ENCODE measurements around the gene IL2RA.

IL2RA gene

DNA sequence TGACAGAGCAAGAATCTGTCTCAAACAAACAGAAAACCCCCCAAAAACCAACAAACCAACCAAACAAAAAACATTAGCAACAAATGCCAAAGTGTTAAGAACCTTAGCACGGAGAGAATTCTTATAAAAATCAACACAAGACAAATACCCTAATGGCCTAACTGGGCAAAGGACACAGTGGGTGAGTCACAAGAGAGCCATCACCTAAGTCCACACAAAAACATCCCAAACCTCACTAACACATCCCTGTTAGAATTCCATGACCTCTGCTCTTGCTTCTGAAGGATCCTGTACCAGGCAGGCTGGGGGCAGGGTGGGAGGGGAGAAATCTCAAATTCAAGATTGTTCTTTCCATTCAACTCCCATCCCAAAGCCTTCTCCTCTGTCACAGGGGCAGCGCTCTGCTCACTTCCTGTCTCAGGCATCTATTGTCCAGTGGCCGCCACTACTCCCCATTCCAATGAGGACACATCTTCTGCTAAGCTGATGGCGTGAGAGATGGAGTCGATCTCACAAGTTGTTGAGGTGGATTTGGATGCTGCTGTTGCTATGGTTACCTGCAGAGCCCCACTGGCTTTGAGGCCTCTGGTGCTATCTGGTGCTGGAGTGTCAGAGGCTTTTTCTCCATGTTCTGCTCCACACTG, 94.0 kb downstream of the IL2RA start:
- TF ChIP-seq, protein P1, sequence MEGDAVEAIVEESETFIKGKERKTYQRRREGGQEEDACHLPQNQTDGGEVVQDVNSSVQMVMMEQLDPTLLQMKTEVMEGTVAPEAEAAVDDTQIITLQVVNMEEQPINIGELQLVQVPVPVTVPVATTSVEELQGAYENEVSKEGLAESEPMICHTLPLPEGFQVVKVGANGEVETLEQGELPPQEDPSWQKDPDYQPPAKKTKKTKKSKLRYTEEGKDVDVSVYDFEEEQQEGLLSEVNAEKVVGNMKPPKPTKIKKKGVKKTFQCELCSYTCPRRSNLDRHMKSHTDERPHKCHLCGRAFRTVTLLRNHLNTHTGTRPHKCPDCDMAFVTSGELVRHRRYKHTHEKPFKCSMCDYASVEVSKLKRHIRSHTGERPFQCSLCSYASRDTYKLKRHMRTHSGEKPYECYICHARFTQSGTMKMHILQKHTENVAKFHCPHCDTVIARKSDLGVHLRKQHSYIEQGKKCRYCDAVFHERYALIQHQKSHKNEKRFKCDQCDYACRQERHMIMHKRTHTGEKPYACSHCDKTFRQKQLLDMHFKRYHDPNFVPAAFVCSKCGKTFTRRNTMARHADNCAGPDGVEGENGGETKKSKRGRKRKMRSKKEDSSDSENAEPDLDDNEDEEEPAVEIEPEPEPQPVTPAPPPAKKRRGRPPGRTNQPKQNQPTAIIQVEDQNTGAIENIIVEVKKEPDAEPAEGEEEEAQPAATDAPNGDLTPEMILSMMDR (IDR thresholded peaks at IDR 0.05) = no peak

DNA sequence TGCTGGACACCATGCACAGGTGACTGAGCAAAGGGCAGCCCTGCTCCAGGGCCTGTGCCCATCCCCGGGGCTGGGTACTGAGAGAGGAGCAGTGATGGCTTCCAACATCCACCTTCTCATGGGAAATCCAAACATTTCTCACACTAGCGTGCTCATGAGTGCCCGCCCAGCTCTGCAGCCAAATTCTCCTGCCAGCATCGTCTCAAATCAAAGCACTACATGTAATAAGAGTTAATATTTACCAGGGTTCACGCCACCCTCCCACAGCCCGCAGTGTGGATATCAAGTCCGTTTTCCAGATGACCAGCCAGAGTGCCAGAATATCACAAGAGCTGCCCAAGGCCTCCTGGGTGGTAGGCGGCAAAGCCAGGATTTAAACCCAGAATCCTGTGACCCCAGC, 96.9 kb downstream of the IL2RA start:
- TF ChIP-seq, protein P1 (IDR thresholded peaks at IDR 0.05) = no peak

DNA sequence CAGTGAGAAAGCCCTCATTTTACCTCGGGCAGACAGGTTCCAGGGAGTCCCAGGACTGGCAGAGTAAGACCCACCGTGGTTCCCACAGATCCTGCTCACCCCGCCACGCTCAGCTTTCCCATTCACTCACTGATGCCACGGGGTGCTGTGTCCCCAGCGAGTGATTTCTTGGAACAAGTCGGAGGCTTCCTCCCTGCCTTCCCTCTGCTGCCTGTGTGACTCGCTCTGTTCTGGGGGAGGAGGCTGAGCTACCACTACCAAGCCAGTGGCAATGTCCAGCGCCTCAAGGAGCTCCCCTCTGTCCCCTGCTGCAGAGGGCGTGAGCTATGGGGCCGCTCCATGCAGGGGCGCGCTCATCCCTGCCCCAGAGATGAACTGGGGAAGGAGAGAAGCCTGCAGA, 97.4 kb downstream of the IL2RA start:
- TF ChIP-seq, protein P1 (IDR thresholded peaks at IDR 0.05) = no peak

DNA sequence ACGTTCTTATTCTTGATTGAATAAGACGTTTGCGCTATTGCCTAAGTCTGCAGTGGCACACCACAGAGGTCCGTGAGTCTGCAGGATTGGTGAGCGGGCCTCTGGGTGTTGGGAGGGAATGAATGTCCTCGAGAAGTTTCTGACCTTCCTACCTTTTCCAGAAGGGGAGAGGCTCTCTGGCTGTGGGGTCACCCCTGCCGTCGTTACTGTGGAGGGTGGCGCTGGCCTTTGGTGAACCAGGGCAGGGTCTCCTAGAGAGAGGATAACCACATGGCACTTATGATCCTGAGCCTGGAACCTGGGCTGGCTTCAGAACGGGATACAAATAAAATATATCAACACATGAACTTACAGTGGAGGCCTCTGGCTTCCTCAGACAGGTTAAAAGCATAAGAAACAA, 98.6 kb downstream of the IL2RA start:
- TF ChIP-seq, protein P1 (IDR thresholded peaks at IDR 0.05) = no peak

DNA sequence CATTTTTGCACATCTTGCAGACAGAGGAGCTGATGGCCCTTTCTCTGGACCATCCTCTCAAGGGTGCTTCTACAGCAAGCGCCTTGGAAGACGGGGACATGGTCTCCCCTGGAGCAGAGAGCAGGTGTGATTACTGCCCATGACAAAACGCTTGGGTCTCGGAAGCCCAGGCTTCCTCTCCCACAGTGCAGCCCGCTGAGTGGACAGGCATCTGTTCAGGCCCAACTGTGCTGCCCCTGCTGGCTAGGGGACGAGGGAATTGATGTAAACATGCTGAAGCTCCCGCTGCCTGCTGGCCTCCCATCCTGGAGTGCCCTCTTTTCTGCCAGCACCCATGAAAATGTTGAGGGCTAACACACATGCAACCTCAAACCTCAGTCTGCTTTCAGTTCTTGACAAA, 99.1 kb downstream of the IL2RA start:
- TF ChIP-seq, protein P1 (IDR thresholded peaks at IDR 0.05) = no peak

DNA sequence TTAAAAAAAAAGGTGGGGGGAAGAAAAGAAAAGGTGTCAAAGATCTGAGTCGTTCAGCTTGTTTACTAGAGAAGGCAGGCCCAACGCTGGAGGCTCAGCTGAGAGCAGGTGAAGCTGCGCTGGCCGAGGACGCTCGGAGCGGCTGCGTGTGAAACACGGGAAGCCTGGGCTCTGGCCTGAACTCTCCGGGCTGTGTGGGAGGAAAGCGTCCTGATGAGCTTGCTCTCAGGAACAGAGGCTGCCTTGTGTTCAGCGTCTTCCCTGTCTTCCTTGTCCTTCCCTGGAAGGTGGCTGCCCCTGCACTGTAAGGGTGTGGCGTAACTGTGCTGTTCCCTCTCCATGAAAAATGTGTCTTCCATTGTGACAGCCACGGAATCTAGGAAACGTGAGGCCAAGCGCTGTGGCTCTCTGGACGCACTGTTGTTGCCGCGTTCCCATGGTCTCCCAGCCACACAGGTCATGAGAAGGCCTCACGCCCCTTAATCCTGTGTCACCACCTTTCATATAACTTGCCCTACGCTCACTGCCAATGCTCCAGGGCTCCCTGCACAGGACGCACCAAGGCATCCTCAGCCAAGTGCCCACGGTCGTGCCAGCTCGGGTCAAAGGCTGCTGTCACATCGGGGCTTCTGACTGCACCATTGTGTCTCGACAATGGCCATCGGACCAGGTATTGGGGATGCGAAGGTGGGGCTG, 100.6 kb downstream of the IL2RA start:
- TF ChIP-seq, protein P1 (IDR thresholded peaks at IDR 0.05) = no peak
